Tibial artery (tissue), 4 donors: Measurements from ENCODE around the gene EXOSC7.
"Not testable (repeated sequence)": the region's sequence is repeated elsewhere in the genome, so short reads cannot be mapped to it uniquely, and the experiment has no call there.

Experiments
- DNase-seq, 2 donors: peaks; one replicate each; pipeline ENCODE4 v3.0.0-alpha.2; 2019
- H3K27ac ChIP-seq, 2 donors: fragments of 200-600 bp; sonication (generic) in 1 of 2; 1 replicate in 1 of 2; 2 replicates in 1 of 2; pipeline ENCODE4 v1.5.1; 2018 to 2019; ENCODE audit warnings: mild to moderate bottlenecking in 1 of 2
- H3K27me3 ChIP-seq, 2 donors: fragments of 200-600 bp; sonication (generic) in 1 of 2; one replicate each; pipeline versions ENCODE4 v1.5.1 to v1.6.0; 2016 to 2019
- H3K36me3 ChIP-seq, 3 donors: fragments of 200-600 bp; sonication (generic) in 2 of 3; one replicate each; pipeline ENCODE4 v1.5.1; 2016 to 2019; ENCODE audit warnings: mild to moderate bottlenecking in 2 of 3
- H3K4me1 ChIP-seq, 4 donors: fragments of 200-600 bp; sonication (generic) in 2 of 4; 1 replicate in 3 of 4; 2 replicates in 1 of 4; pipeline ENCODE4 v1.5.1; 2016 to 2019
- H3K4me3 ChIP-seq, 2 donors: fragments of 200-600 bp; sonication (generic) in 1 of 2; 1 replicate in 1 of 2; 2 replicates in 1 of 2; pipeline ENCODE4 v1.5.1; 2018 to 2019; ENCODE audit warnings: mild to moderate bottlenecking in 2 of 2
- H3K9me3 ChIP-seq, 3 donors: fragments of 200-600 bp; sonication (generic) in 1 of 3; one replicate each; pipeline ENCODE4 v1.5.1; 2016 to 2019
- intact Hi-C: fragments of 100-400 bp; cut with DNase I; formaldehyde crosslinking; loops from one replicate; pipeline ENCODE4 v1.15.0; 2023; ENCODE audit warnings: low total_unique reads
- TF ChIP-seq, protein P1 (sequence below), 2 experiments: fragments of 200-600 bp in 1 of 2; fragments of 450-650 bp in 1 of 2; IDR thresholded peaks; one replicate each; pipeline ENCODE4 v1.5.1; 2017 to 2019; ENCODE audit warnings: antibody characterized with exemption in 2 of 2, mild to moderate bottlenecking in 1 of 2, moderate library complexity in 1 of 2

The EXOSC7 gene

DNA sequence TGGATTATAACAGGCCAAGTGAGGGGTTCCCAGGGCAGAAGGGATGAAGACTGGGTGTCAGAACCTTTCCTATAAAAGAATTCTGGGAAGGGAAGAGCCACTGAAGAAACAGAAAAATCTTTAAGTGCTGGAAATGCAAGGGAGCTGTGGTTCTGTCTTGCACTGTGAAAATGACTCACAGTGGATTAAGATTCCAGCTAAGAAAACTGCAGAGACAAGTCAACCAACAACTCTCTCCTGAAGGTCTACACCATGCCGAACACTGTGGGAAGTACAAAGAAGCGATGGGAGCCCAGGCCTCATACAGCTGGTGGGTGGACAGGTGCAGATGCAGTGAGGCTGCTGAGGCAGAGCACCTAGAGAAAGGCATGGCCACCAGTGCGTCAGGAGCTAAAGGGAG is 27.8 kb upstream of the EXOSC7 start:
- H3K27ac ChIP-seq, result no peak overlapping the region
- H3K4me3 ChIP-seq, result no peak overlapping the region
- H3K9me3 ChIP-seq, result no peaks in the 10 kb centered on the region
- H3K36me3 ChIP-seq, result peaks cover 4 to 34% (median 18%) of the 10 kb centered on the region in 3 donors
- peaks cover 0 to 5% (median 0%) of the 10 kb centered on the region in 4 donors for H3K4me1 ChIP-seq
- DNase-seq, result no peak
- TF ChIP-seq, protein P1, sequence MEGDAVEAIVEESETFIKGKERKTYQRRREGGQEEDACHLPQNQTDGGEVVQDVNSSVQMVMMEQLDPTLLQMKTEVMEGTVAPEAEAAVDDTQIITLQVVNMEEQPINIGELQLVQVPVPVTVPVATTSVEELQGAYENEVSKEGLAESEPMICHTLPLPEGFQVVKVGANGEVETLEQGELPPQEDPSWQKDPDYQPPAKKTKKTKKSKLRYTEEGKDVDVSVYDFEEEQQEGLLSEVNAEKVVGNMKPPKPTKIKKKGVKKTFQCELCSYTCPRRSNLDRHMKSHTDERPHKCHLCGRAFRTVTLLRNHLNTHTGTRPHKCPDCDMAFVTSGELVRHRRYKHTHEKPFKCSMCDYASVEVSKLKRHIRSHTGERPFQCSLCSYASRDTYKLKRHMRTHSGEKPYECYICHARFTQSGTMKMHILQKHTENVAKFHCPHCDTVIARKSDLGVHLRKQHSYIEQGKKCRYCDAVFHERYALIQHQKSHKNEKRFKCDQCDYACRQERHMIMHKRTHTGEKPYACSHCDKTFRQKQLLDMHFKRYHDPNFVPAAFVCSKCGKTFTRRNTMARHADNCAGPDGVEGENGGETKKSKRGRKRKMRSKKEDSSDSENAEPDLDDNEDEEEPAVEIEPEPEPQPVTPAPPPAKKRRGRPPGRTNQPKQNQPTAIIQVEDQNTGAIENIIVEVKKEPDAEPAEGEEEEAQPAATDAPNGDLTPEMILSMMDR (IDR thresholded peaks at IDR 0.05), result no peak
- intact Hi-C loops, result no loop called here
- H3K27me3 ChIP-seq, result no peaks in the 10 kb centered on the region

GRCh38 chr3:44949770-44950169 is 26.3 kb upstream of the EXOSC7 start:
- not testable (repeated sequence) for H3K4me3 ChIP-seq, H3K27me3 ChIP-seq, DNase-seq

GRCh38 chr3:44950275-44950734 is 25.7 kb upstream of the EXOSC7 start:
- H3K36me3 ChIP-seq, result peaks cover 0 to 23% (median 0%) of the 10 kb centered on the region in 3 donors

More at GRCh38 chr3:44949770-44950169, 26.3 kb upstream of the EXOSC7 start:
- H3K27ac ChIP-seq, H3K4me1 ChIP-seq, H3K9me3 ChIP-seq, intact Hi-C loops: not testable (repeated sequence)
- H3K36me3 ChIP-seq, result peaks cover 0 to 28% (median 3%) of the 10 kb centered on the region in 3 donors

DNA sequence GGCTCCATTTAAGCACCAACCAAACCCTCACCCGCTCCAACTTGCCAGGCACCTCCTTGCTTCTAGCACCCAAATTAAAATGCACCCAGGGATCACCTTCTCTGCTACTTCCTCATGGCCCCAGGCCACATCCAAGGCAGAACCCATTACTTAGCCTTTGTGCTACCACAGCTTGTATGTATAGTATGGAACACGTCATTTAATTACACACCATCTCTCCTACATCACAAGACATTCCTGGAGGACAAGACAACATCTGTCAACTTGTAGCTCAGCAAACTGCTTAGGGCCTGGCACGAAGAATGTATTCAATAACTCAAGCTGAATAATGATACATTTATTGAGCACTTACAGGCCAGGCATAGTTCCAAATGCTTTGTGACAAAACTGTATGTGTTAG is 23.4 kb upstream of the EXOSC7 start:
- peaks cover 0 to 5% (median 0%) of the 10 kb centered on the region in 4 donors for H3K4me1 ChIP-seq
- no peak for DNase-seq
- no peak overlapping the region for H3K4me3 ChIP-seq
- no peaks in the 10 kb centered on the region for H3K9me3 ChIP-seq
- no peaks in the 10 kb centered on the region for H3K27me3 ChIP-seq
- TF ChIP-seq, protein P1 (IDR thresholded peaks at IDR 0.05), result no peak
- no peak overlapping the region for H3K27ac ChIP-seq
- H3K36me3 ChIP-seq, result peaks cover 0 to 29% (median 6%) of the 10 kb centered on the region in 3 donors
- intact Hi-C loops, result no loop called here

More at GRCh38 chr3:44950275-44950734, 25.7 kb upstream of the EXOSC7 start:
- no peak overlapping the region for H3K4me3 ChIP-seq
- DNase-seq, result no peak
- intact Hi-C loops, result no loop called here
- H3K27ac ChIP-seq, result no peak overlapping the region
- TF ChIP-seq, protein P1 (IDR thresholded peaks at IDR 0.05), result no peak
- peaks cover 0 to 5% (median 0%) of the 10 kb centered on the region in 4 donors for H3K4me1 ChIP-seq
- H3K9me3 ChIP-seq, result no peaks in the 10 kb centered on the region
- H3K27me3 ChIP-seq, result no peaks in the 10 kb centered on the region

DNA sequence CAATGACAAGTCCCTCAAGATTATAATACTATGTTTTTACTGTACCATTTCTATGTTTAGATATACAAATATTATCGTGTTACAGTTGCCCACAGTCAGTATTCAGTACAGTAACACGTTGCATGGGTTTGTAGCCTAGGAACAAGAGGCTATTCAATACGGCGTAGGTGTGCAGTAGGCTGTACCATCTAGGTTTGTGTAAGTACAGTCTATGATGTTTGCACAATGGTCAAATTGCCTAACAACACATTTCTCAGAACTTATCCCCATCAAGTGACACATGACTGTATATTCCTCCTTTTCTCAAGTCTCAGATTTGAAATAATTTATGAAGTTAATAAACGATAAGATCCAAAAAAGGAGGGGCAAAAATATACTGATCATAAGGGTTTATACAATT is 21.7 kb upstream of the EXOSC7 start:
- DNase-seq, result no peak
- H3K4me3 ChIP-seq, result no peak overlapping the region
- intact Hi-C loops, result no loop called here
- peaks cover 12 to 37% (median 20%) of the 10 kb centered on the region in 3 donors for H3K36me3 ChIP-seq
- H3K4me1 ChIP-seq, result peaks cover 0 to 5% (median 0%) of the 10 kb centered on the region in 4 donors
- no peak overlapping the region for H3K27ac ChIP-seq
- TF ChIP-seq, protein P1 (IDR thresholded peaks at IDR 0.05), result no peak
- H3K9me3 ChIP-seq, result no peaks in the 10 kb centered on the region
- no peaks in the 10 kb centered on the region for H3K27me3 ChIP-seq

GRCh38 chr3:44954962-44955361 is 21.1 kb upstream of the EXOSC7 start:
- H3K27ac ChIP-seq, result no peak overlapping the region
- TF ChIP-seq, protein P1 (IDR thresholded peaks at IDR 0.05), result no peak
- H3K4me1 ChIP-seq, result peaks cover 0 to 5% (median 0%) of the 10 kb centered on the region in 4 donors
- H3K27me3 ChIP-seq, result no peaks in the 10 kb centered on the region
- intact Hi-C loops, result no loop called here
- H3K4me3 ChIP-seq, result no peak overlapping the region
- peaks cover 12 to 37% (median 20%) of the 10 kb centered on the region in 3 donors for H3K36me3 ChIP-seq
- H3K9me3 ChIP-seq, result no peaks in the 10 kb centered on the region
- DNase-seq, result no peak
